HT1080 (cell line): Measurements from ENCODE around the gene ERCC4. TPM values are rescaled to one million over a fixed set of nuclear protein-coding genes. Genes with fewer than 3 reads are reported as not detected.
A peak's percentile ranks its signal among the peaks of the same experiment; 100 is the strongest.

Experiments used
- DNase-seq: peaks from one replicate; pipeline ENCODE4 v3.0.0-alpha.2; 2015; ENCODE audit warnings: low read depth
- total RNA-seq: library from RNA; depleted of rRNA; stranded (reverse); fragments of >200 nt; shearing (Covaris generic); gene quantifications from 2 replicates; pipeline ENCODE4 v1.2.3, GENCODE V29; 2014

ERCC4 gene
- total RNA-seq, 1 experiment from 2014 or later, result 6.7 TPM

DNA sequence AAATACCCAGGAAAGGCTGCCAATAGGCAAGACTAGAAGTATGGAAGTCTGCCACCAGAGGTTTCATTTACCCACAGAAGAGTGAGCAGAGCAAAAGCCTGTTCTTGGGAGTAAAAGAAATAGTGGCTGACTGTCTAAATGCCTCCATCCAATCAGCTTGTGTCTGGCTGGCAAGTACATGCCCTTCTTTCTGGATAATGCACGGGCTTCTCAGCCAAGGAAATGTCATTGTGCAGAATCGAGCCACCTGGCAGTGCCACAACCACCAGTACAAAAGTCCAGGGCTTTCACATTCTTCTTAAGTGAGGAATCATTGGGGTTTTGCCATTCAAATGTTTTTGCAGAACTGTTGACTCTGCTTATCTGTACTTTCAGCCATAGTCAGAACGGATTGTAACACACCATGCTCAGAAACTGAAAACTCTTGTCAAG lies 10.1 kb upstream of the ERCC4 start:
- DNase-seq, result peak; percentile 6

- DNase-seq, result no peak
These were observed 8.6 kb upstream of the ERCC4 start for GRCh38 chr16:13911306-13911705.

GRCh38 chr16:13911871-13912270 lies 8.1 kb upstream of the ERCC4 start:
- DNase-seq, result no peak

DNA sequence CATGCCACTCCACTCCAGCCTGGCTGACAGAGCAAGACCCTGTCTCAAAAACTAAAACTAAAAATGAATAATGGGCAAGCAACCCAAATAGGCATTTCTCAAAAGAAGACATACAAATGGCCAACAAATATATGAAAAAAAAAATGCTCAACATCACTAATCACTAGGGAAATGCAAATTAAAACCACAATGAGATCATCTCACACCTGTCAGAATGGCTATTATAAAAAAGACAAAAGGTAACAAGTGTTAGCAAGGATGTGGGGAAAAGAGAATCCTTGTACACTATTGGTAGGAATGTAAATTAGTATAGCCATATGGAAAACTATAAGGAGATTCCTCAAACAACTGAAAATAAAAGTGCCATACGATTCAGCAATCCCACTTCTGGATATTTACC lies 7.1 kb upstream of the ERCC4 start:
- DNase-seq, result no peak

GRCh38 chr16:13913374-13914292 lies 6.3 kb upstream of the ERCC4 start:
- DNase-seq, result no peak

DNA sequence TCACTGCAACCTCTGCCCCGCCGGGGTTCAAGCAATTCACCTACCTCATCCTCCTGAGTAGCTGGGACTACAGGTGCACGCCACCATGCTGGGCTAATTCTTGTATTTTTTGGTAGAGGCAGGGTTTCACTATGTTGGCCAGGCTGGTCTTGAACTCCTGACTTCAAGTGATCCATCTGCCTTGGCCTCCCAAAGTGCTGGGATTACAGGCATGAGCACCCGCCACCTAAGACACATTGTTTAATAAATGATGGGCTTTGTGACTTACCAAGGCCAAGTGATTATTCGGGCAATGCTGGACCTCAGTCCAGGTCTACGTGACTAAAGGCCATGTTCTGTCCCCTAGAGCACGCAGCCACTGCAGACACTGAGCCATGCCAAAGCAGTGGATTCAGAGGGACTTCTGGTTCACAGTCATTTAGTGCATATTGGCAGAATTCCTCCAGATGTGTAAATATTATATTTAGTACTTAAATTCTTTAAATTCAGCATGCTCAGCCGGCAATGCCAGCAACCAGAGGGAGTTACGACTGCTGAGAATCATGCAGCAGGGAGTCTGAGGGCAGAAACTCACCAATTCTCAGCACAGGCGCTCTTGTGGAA lies 4.8 kb upstream of the ERCC4 start:
- no peak for DNase-seq

- DNase-seq, result no peak
These were observed 648 bp upstream of the ERCC4 start for GRCh38 chr16:13919330-13919682.

DNA sequence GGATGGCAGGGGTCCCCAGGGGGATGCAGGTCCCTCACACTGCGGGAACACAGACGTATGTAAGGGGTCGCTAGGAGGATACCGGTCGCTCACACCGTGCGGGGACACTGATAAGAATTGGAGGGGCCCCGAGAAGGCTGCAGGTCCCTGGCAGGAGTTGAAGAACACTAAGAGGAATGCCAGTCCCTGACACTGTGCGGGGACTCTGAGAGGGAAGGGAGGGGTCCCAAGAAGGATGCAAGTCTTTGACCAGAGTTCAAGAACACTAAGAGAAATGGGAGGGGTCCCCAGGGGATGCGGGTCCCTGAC lies 510 bp downstream of the ERCC4 start:
- DNase-seq, result no peak

DNA sequence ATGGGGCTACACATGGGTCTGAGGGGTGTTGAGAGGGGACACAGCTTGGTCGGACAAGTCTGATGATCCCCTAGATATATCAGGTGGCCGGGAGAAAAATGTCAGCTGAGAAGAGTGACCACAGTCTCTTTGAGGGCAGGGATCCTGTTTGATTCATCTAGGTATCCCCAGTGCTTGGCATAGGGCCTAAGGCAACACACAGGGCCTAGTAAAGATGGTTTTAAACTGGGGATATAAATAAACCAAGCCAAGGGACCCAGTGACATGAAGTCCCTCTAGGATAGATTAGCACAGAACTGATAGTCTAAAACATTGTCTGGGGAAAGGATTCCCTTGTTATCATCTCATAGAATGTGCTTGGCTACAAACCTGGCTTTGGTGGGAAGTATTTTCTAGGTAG lies 1.4 kb downstream of the ERCC4 start:
- no peak for DNase-seq

- DNase-seq, result peak; percentile 36
These were observed 3.8 kb downstream of the ERCC4 start for GRCh38 chr16:13923703-13924298.

GRCh38 chr16:13926464-13926863 lies 6.5 kb downstream of the ERCC4 start:
- no peak for DNase-seq

- no peak for DNase-seq
These were observed 6.9 kb downstream of the ERCC4 start for GRCh38 chr16:13926891-13927290.

DNA sequence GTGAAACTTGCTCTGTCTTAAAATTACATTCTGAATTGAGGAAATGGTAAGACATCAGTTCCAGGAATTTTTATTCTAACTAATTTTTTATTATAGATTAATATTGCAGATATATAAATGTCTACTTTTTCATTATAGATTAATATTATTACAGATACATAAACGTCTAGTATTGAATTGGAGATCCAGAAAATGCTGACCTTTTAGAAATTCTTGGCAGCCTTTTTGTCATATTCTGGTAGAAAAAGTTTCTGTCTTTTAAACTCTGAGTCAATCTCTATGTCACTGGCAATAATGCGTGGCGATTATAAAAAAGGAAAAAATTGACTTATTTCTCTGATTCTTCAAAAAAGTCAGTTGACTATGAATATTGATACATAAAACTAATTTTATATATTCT lies 8.7 kb downstream of the ERCC4 start:
- DNase-seq, result no peak

GRCh38 chr16:13931845-13932244 lies 11.9 kb downstream of the ERCC4 start:
- no peak for DNase-seq

- DNase-seq, result no peak
These were observed 15.5 kb downstream of the ERCC4 start for GRCh38 chr16:13935408-13935807.

DNA sequence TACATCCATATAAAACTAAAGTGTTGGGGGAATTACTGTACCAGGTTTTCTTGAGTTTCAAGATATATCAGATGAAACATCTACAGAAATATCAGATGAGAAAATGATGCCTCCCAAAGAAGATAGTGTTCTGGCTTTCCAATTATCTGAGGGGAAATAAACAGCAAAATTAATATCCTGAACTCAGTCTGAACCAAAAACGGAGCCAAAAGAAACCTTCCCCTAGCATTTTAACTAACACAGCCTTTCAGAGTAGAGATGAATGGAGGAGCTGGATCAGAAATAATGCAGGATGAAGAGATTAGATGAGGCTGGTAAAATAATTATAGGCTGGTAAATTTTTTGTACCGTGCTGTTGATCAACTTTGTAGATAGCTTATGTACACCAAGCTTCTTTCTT lies 16.2 kb downstream of the ERCC4 start:
- no peak for DNase-seq

DNA sequence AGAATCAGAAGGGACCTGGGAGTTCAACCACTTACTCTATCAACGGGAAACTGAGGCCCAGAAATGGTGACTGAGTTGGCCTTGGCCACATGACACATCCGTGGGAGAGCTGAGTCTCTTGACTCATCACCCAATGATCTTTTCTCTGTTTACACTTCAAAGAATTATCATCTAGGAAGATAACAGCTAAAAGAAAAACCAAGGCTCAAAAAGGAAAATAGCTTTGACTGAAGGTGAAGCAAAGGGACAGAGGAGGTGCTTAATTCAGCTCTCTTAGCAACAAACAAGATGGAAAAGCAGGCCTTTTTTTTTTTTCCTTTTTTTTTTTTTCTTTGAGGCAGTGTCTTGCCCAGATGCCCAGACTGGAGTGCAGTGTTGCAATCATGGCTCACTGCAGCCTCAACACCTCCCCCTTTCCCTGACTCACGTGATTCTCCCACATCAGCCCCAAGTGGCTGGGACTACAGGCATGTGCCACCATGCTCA lies 16.7 kb downstream of the ERCC4 start:
- DNase-seq, result peak; percentile 75

- DNase-seq, result no peak
These were observed 17.5 kb downstream of the ERCC4 start for GRCh38 chr16:13937411-13937810.

DNA sequence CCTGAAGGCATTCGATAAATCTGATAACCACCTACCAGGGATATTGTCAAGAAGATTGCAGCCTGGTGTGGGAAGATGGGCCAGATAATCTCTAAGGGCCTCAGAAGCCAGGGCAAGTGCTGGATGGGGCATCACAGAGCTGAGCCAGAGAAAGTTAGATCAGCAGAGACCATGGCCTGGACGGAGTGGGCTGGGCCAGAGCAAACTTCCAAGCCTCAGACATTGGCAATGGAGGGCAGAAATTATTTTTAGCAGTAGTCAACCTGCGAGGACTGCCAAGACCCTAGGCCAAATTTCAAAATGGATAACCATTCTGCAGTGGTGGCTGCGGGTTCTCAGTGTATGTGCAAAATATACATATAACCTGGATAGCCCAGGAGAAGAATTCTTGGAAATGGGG lies 18.5 kb downstream of the ERCC4 start:
- no peak for DNase-seq

DNA sequence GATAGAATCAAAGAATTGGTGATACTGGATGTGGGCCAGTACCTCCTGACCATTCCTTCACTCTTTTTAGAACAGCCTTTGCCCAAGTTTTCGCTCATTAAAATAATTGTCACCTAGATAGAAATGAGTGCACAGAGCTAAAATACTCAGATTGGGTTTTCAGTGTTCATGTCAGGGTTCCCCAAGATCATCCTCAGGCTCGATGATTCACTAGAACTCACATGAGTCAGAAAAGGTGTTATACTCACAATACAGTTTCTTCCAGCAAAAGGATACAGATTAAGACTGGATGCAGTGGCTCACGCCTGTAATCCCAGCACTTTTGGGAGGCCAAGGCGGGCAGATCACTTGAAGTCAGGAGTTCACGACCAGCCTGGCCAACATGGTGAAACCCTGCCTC lies 19.9 kb downstream of the ERCC4 start:
- no peak for DNase-seq

DNA sequence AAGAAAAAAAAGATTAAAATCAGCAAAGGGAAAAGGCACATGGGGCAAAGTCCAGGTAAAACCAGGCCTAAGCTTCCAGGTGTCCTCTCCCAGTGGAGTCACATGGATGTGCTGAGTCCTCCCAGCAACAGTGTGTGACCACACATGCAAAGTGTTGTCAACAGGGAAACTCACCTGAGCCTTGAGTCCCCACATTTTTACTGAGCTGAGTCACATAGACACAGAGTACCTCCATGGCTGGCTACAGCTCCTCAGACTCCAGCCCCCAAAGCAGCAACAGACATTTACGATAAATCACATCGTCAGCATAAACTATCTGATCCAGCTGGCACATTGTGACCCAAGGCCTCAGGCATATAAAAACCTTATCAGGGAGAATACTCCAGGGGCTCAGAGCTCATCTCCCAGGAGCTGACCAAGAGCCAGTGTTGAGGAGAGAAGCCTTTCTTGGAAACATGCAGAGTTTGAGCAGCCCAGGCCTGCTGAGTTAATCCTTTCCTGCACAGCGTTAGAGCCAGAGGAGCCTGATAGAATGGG lies 20.5 kb downstream of the ERCC4 start:
- DNase-seq, result no peak

GRCh38 chr16:13944816-13945215 lies 24.9 kb downstream of the ERCC4 start:
- DNase-seq, result no peak
